GM18951 (cell line): ENCODE data around the gene ZNF280A.
"Not testable (repeated sequence)": the region's sequence is repeated elsewhere in the genome, so short reads cannot be mapped to it uniquely, and the experiment has no call there.

Experiments used
- POLR2A ChIP-seq: IDR thresholded peaks from 4 replicates; pipeline ENCODE4 v1.6.1; 2011; ENCODE audit warnings: mild to moderate bottlenecking; ENCODE audit not compliant: insufficient read length, insufficient read depth; ENCODE audit errors: extremely low read depth
- in situ Hi-C: fragments of 300-500 bp; cut with MboI; formaldehyde crosslinking; loops from one replicate; pipeline ENCODE4 v1.12.0; 2022; ENCODE audit warnings: low sequenced_read_pairs, mixed read lengths, inconsistent platforms; ENCODE audit not compliant: unreplicated experiment

Gene ZNF280A

GRCh38 chr22:22533863-22534262 is 13.8 kb upstream of the ZNF280A start:
- in situ Hi-C loops = no loop called here
- TF ChIP-seq POLR2A = no peak

- in situ Hi-C loops = no loop called here
- TF ChIP-seq POLR2A = no peak
These were observed 13.3 kb upstream of the ZNF280A start for GRCh38 chr22:22533417-22533816.

GRCh38 chr22:22532547-22533071 is 12.5 kb upstream of the ZNF280A start:
- in situ Hi-C loops = not testable (repeated sequence)

GRCh38 chr22:22531770-22532546 is 11.9 kb upstream of the ZNF280A start:
- in situ Hi-C loops = no loop called here
- no peak for TF ChIP-seq POLR2A

- in situ Hi-C loops = no loop called here
- TF ChIP-seq POLR2A = no peak
These were observed 8.7 kb upstream of the ZNF280A start for GRCh38 chr22:22528780-22529179.

GRCh38 chr22:22527312-22527711 is 7.2 kb upstream of the ZNF280A start:
- no peak for TF ChIP-seq POLR2A

GRCh38 chr22:22526125-22526912 is 6.2 kb upstream of the ZNF280A start:
- TF ChIP-seq POLR2A = no peak
- in situ Hi-C loops = no loop called here

More at GRCh38 chr22:22527312-22527711, 7.2 kb upstream of the ZNF280A start:
- in situ Hi-C loops = no loop called here

GRCh38 chr22:22523494-22523893 is 3.4 kb upstream of the ZNF280A start:
- in situ Hi-C loops = no loop called here
- TF ChIP-seq POLR2A = no peak

- no peak for TF ChIP-seq POLR2A
- in situ Hi-C loops = no loop called here
These were observed 1.6 kb upstream of the ZNF280A start for GRCh38 chr22:22521631-22522030.

- in situ Hi-C loops = no loop called here
- TF ChIP-seq POLR2A = no peak
These were observed 865 bp upstream of the ZNF280A start for GRCh38 chr22:22520667-22521602.

GRCh38 chr22:22519591-22519990 is 479 bp downstream of the ZNF280A start:
- in situ Hi-C loops = no loop called here
- TF ChIP-seq POLR2A = no peak

- in situ Hi-C loops = no loop called here
- TF ChIP-seq POLR2A = no peak
These were observed 3.1 kb downstream of the ZNF280A start for GRCh38 chr22:22516992-22517391.

- in situ Hi-C loops = no loop called here
These were observed 4.2 kb downstream of the ZNF280A start for GRCh38 chr22:22515890-22516289.

GRCh38 chr22:22514431-22514830 is 5.6 kb downstream of the ZNF280A start:
- in situ Hi-C loops = not testable (repeated sequence)

More at GRCh38 chr22:22515890-22516289, 4.2 kb downstream of the ZNF280A start:
- TF ChIP-seq POLR2A = no peak
